ENCODE results near the gene C19orf53. TPM values are rescaled to one million over a fixed set of nuclear protein-coding genes. Genes with fewer than 3 reads are reported as not detected.

The C19orf53 gene
- total and polyA plus RNA-seq, 2 donors from 2014 or later = 62.7 to 264 TPM

DNA sequence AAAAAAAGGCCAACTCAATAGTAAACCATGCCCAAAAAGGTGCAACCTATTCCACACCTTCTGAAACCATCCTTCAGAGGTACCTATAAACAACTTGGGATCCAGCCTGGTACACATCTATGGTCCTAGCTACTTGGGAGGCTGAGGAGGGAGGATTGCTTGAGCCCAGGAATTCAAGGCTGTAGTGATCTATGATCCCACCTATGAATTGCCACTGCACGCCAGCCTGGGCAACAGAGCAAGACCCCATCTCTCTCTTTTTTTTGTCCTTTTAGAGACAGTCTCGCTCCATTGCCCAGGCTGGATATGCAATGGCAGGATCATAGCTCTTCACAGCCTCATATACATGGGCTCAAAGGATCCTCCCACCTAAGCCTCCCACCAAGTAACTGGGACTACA is 47.0 kb downstream of the C19orf53 start:
- no peak for FAIRE-seq
- TF ChIP-seq, protein P1, sequence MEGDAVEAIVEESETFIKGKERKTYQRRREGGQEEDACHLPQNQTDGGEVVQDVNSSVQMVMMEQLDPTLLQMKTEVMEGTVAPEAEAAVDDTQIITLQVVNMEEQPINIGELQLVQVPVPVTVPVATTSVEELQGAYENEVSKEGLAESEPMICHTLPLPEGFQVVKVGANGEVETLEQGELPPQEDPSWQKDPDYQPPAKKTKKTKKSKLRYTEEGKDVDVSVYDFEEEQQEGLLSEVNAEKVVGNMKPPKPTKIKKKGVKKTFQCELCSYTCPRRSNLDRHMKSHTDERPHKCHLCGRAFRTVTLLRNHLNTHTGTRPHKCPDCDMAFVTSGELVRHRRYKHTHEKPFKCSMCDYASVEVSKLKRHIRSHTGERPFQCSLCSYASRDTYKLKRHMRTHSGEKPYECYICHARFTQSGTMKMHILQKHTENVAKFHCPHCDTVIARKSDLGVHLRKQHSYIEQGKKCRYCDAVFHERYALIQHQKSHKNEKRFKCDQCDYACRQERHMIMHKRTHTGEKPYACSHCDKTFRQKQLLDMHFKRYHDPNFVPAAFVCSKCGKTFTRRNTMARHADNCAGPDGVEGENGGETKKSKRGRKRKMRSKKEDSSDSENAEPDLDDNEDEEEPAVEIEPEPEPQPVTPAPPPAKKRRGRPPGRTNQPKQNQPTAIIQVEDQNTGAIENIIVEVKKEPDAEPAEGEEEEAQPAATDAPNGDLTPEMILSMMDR (IDR thresholded peaks at IDR 0.05; ENCODE audit: borderline replicate concordance, extremely low read depth, insufficient read depth) = no peak
- Histone ChIP-seq H3K27me3 (ENCODE audit: control insufficient read depth, insufficient read depth, low read length) (no peaks in the 10 kb centered on the region), H3K4me3 (ENCODE audit: low read length in 3 of 3) (no peak overlapping the region), H3K9ac (ENCODE audit: low read length in 3 of 3) (no peak overlapping the region), H3K4me1 (ENCODE audit: control insufficient read depth in 2 of 3, insufficient read depth in 2 of 3, low read depth in 1 of 3, low read length in 3 of 3) (no peaks in the 10 kb centered on the region), H3K9me3 (ENCODE audit: control insufficient read depth in 2 of 3, insufficient read depth in 1 of 3, low read length in 3 of 3) (no peaks in the 10 kb centered on the region), H3K27ac (ENCODE audit: low read depth in 2 of 2, low read length in 2 of 2) (no peak overlapping the region), H3K36me3 (ENCODE audit: control insufficient read depth in 2 of 3, insufficient read depth in 3 of 3, low read length in 3 of 3) (peaks cover 0 to 9% (median 4%) of the 10 kb centered on the region in 3 donors)
- no peak for DNase-seq
- intact Hi-C loops (cut with DNase I) = no loop called here

DNA sequence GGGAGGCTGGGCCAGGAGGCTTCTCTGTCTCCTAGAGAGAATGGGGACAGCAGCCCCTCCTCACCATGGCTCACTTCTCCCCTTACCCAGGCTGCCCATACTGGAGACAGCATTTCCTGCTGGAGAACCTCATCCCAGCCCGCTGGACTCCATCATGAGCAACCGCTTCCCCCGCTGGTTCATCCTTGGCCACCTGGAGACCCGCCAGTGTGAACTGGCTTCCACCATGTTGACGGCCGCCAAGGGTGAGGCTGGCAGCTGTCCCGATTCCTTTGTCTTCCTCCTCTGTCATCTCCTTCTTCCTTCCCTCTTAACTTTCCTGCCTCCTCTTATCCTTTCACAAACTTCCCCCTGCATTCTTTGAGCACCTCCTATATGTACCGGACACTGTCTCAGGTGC is 49.0 kb downstream of the C19orf53 start:
- FAIRE-seq (no peak), DNase-seq (no peak)
- Histone ChIP-seq H3K27me3 (ENCODE audit: control insufficient read depth, insufficient read depth, low read length) (no peaks in the 10 kb centered on the region), H3K4me1 (ENCODE audit: control insufficient read depth in 2 of 3, insufficient read depth in 2 of 3, low read depth in 1 of 3, low read length in 3 of 3) (no peaks in the 10 kb centered on the region), H3K36me3 (ENCODE audit: control insufficient read depth in 2 of 3, insufficient read depth in 3 of 3, low read length in 3 of 3) (peaks cover 0 to 9% (median 4%) of the 10 kb centered on the region in 3 donors), H3K9me3 (ENCODE audit: control insufficient read depth in 2 of 3, insufficient read depth in 1 of 3, low read length in 3 of 3) (no peaks in the 10 kb centered on the region), H3K9ac (ENCODE audit: low read length in 3 of 3) (no peak overlapping the region), H3K27ac (ENCODE audit: low read depth in 2 of 2, low read length in 2 of 2) (no peak overlapping the region), H3K4me3 (ENCODE audit: low read length in 3 of 3) (no peak overlapping the region)
- TF ChIP-seq, protein P1 (IDR thresholded peaks at IDR 0.05; ENCODE audit: borderline replicate concordance, extremely low read depth, insufficient read depth) = no peak
- intact Hi-C loops (cut with DNase I) = no loop called here

DNA sequence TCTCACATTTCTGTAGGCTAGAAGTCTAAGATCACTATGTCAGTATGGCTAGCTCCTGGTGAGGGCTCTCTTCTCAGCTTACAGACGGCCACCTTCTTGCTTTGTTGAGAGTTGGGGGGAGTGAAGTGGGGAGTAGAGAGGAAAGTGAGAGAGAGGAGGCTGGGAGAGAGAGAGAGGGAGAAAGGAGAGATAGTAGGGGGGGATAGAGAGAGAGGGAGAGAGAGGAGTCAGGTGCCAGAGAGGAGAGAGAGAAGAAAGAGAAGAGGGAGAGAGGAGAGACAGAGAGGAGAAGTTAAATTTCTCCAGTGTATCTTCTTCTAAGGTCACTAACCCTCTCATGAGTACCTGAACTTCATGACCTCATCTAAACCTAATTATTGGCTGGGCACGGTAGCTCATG is 49.6 kb downstream of the C19orf53 start:
- H3K9me3 ChIP-seq (ENCODE audit: control insufficient read depth in 2 of 3, insufficient read depth in 1 of 3, low read length in 3 of 3) = no peaks in the 10 kb centered on the region
- peaks cover 0 to 9% (median 4%) of the 10 kb centered on the region in 3 donors for H3K36me3 ChIP-seq (ENCODE audit: control insufficient read depth in 2 of 3, insufficient read depth in 3 of 3, low read length in 3 of 3)
- DNase-seq (no peak), FAIRE-seq (no peak)
- H3K27ac ChIP-seq (ENCODE audit: low read depth in 2 of 2, low read length in 2 of 2) = no peak overlapping the region
- TF ChIP-seq, protein P1 (IDR thresholded peaks at IDR 0.05; ENCODE audit: borderline replicate concordance, extremely low read depth, insufficient read depth) = no peak
- no peaks in the 10 kb centered on the region for H3K27me3 ChIP-seq (ENCODE audit: control insufficient read depth, insufficient read depth, low read length)
- H3K9ac ChIP-seq (ENCODE audit: low read length in 3 of 3) = no peak overlapping the region
- intact Hi-C loops (cut with DNase I) = no loop called here
- H3K4me1 ChIP-seq (ENCODE audit: control insufficient read depth in 2 of 3, insufficient read depth in 2 of 3, low read depth in 1 of 3, low read length in 3 of 3) = no peaks in the 10 kb centered on the region
- H3K4me3 ChIP-seq (ENCODE audit: low read length in 3 of 3) = no peak overlapping the region

DNA sequence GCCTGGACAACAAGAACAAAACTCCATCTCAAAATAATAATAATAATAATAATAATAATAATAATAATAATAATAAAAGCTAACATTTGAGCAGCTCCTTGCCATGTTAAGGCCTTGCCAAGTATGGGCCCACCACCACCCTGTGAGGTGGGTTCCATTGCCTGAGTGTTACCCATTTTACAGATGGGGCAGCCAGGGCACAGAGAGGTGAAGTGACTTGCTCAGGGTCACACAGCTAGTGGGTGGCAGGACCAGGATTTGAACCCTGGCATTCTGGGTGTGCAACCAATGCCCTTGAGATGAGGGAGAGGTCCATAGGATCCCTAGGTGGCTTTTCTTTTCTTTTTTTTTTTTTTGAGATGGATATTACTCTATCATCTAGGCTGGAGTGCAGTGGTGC is 50.4 kb downstream of the C19orf53 start:
- TF ChIP-seq, protein P1 (IDR thresholded peaks at IDR 0.05; ENCODE audit: borderline replicate concordance, extremely low read depth, insufficient read depth) = no peak
- Histone ChIP-seq H3K27ac (ENCODE audit: low read depth in 2 of 2, low read length in 2 of 2) (no peak overlapping the region), H3K4me3 (ENCODE audit: low read length in 3 of 3) (no peak overlapping the region), H3K4me1 (ENCODE audit: control insufficient read depth in 2 of 3, insufficient read depth in 2 of 3, low read depth in 1 of 3, low read length in 3 of 3) (no peaks in the 10 kb centered on the region), H3K9me3 (ENCODE audit: control insufficient read depth in 2 of 3, insufficient read depth in 1 of 3, low read length in 3 of 3) (no peaks in the 10 kb centered on the region), H3K36me3 (ENCODE audit: control insufficient read depth in 2 of 3, insufficient read depth in 3 of 3, low read length in 3 of 3) (peaks cover 0 to 9% (median 4%) of the 10 kb centered on the region in 3 donors), H3K9ac (ENCODE audit: low read length in 3 of 3) (no peak overlapping the region), H3K27me3 (ENCODE audit: control insufficient read depth, insufficient read depth, low read length) (no peaks in the 10 kb centered on the region)
- FAIRE-seq (no peak), DNase-seq (no peak)
- intact Hi-C loops (cut with DNase I) = no loop called here
